Epithelial cell of proximal tubule (primary cell): ENCODE measurements around the gene PHACTR1. TPM values are rescaled to one million over a fixed set of nuclear protein-coding genes. Genes with fewer than 3 reads are reported as not detected.

ENCODE experiments used
- DNase-seq: peaks from one replicate; pipeline ENCODE4 v3.0.0-alpha.2; 2011; ENCODE audit warnings: low read depth
- H3K4me3 ChIP-seq: 2 replicates; pipeline ENCODE4 v1.5.1; 2011; ENCODE audit warnings: low read depth, mild to moderate bottlenecking, low read length
- total RNA-seq: library from RNA; depleted of rRNA; stranded (reverse); fragments of >200 nt; gene quantifications from 2 replicates; pipeline ENCODE4 v1.2.3, GENCODE V29; 2015
- TF ChIP-seq, protein P1 (sequence below): conservative IDR thresholded peaks from 2 replicates; pipeline ENCODE4 v1.5.1; 2012; ENCODE audit warnings: low read depth, mild to moderate bottlenecking, low read length

The PHACTR1 gene
- total RNA-seq, 1 donor from 2014 or later, result 0.98 TPM

DNA sequence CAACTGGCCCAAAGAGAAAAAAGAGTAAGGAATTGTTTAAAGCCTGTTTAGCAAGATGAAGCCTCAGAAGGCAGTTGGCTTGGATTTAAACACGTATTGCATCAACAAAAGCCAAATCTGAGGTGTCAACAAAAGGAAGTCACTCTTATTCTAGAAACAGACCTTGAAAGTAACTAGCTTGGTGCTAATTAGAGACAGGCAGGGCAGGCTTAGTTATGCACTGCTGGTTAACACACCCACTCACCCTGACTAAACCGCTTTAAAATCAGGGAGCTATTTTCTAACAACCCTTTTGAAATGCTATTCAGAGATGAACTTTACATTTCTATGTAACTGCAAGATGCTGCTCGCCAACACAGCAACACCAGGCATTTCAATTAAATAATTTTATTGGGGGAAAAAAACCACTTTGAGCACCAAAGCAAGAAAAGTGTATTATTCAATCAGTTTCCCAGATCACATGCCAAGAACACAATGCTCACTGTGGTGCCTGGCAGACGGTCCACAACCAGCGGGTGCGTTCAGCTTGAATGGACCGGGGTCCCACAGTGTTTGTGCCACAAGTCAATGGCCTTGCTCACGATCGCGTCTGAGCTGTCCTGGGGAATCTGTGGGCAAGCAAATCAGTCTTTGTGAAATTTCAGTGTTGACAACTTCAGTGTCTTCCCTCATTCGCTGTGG is 588.2 kb downstream of the PHACTR1 start:
- no peak for DNase-seq
- H3K4me3 ChIP-seq, result no peak overlapping the region
- TF ChIP-seq, protein P1, sequence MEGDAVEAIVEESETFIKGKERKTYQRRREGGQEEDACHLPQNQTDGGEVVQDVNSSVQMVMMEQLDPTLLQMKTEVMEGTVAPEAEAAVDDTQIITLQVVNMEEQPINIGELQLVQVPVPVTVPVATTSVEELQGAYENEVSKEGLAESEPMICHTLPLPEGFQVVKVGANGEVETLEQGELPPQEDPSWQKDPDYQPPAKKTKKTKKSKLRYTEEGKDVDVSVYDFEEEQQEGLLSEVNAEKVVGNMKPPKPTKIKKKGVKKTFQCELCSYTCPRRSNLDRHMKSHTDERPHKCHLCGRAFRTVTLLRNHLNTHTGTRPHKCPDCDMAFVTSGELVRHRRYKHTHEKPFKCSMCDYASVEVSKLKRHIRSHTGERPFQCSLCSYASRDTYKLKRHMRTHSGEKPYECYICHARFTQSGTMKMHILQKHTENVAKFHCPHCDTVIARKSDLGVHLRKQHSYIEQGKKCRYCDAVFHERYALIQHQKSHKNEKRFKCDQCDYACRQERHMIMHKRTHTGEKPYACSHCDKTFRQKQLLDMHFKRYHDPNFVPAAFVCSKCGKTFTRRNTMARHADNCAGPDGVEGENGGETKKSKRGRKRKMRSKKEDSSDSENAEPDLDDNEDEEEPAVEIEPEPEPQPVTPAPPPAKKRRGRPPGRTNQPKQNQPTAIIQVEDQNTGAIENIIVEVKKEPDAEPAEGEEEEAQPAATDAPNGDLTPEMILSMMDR, result no peak

DNA sequence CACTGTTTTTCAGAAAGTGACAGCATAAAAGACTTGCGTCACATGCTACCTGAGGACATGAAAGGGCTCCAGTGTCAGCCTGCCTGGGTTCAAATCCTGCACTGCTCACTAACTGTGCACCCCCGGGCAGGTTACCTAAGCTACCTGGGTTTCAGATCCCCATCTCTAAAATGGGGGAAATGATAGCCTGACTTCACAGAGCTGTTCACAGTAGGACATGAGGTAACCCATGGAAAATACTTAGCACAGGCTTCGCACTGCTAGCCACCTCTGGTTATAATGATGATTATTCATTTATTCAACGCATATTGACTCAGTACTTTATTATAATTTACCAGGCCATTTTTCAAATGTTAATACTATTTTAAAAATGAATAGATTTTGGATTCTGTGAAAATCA is 588.7 kb downstream of the PHACTR1 start:
- TF ChIP-seq, protein P1, result no peak
- no peak for DNase-seq
- H3K4me3 ChIP-seq, result no peak overlapping the region

DNA sequence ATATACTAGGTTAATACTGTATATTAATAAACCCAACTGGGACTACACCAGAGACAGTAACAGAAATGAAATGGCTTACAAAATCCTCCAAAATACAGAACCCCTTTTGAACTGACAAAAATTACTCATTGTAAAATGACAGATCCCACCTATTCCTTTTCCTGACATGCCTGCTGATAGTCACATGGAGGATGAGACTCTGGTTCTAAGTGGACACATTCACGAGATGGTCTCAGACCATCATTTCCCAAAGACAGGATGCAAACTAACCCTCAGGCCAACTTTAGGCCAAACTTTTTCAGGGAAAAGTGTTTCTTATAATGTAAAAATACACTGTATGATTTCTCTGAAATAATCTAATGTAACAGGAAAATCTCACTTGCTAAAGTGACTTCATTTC is 589.2 kb downstream of the PHACTR1 start:
- H3K4me3 ChIP-seq, result no peak overlapping the region
- DNase-seq, result no peak
- TF ChIP-seq, protein P1, result no peak

DNA sequence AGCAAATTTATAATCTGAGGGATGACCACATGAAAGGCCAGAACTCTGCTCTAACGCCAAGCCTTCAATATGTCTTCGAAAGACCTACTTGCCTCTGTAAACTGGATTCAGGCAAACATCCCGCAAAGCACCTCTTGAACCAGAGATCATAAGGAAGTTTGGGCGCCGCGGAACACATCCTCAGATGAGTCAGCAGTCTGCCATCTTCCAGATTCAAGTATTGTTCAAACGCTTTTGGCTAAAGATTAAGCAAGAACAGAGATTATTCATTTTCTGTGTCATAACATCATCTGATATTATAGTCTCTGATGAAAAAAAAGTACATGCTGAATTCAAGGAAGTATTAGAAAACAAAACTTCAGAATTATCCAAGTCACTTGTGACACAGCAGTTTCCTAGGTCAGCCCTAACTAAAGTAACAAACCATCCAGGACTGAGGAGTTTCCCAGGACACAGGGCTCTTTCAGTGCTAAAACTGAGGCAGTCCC is 591.0 kb downstream of the PHACTR1 start:
- TF ChIP-seq, protein P1, result no peak
- H3K4me3 ChIP-seq, result no peak overlapping the region
- no peak for DNase-seq

DNA sequence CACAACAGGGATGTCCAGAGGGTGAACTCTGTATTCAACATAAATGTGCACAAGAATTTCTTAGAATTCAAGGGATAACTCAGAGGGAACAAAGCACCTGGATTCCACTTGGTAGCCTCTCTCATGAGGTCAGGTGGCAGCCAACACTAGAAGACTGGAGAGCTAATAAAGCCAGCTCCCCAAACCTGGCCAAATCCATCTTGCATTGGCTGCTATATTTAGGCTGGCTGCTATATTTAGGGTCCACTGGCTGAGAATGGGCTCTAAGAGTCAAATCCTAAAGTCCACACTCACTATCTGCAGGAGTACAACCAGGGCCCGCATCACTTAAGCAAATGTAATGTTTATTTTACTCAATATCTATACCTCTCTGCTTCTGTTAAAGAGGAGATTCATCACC is 591.8 kb downstream of the PHACTR1 start:
- TF ChIP-seq, protein P1, result no peak
- no peak overlapping the region for H3K4me3 ChIP-seq
- DNase-seq, result no peak

DNA sequence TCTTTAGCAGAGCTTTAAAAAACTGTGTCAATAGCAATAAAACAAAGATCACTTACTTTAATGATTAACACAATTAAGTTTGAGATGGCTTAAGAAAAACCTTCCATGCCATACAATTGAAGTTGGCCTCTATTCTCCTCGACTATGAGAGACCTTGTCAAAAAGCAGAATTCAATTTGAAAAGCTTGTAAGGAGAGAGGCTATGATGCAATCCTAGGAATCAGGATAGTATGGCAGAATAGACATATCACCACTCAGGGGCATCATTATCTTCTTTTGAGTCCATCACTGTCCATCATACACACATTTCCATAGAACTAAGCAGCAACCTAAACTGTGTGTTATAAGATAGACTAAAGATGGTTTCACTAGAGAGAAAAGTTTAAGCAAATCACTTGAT is 594.6 kb downstream of the PHACTR1 start:
- H3K4me3 ChIP-seq, result no peak overlapping the region
- DNase-seq, result no peak
- TF ChIP-seq, protein P1, result no peak

DNA sequence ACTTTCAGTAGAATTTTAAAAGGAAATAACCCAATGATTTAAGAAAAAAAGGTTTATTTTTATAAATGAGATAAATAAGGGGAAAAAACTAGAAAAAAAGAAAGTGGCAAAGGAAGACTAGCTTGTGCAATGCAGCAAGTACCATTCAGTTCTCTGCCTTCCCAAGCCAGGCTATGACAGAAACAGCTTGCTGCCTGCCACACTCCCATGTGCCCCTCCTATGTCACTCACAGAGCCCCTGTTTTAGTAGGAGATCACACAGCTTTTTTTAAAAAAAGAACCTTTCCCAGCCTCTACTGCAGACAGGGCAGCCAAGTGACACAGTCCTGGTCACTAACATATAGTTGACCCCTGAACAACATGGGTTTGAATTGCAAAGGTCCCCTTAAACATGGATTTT is 598.2 kb downstream of the PHACTR1 start:
- no peak overlapping the region for H3K4me3 ChIP-seq
- TF ChIP-seq, protein P1, result no peak
- no peak for DNase-seq
